ENCODE measurements around the gene SPRY2.

Gene SPRY2

GRCh38 chr13:80334597-80335260 is 6.2 kb downstream of the SPRY2 start:
- no peak for DNase-seq (ENCODE audit: low read depth)
- no peak overlapping the region for H3K4me3 ChIP-seq (ENCODE audit: low read depth, low read length)
- TF ChIP-seq, protein P1, sequence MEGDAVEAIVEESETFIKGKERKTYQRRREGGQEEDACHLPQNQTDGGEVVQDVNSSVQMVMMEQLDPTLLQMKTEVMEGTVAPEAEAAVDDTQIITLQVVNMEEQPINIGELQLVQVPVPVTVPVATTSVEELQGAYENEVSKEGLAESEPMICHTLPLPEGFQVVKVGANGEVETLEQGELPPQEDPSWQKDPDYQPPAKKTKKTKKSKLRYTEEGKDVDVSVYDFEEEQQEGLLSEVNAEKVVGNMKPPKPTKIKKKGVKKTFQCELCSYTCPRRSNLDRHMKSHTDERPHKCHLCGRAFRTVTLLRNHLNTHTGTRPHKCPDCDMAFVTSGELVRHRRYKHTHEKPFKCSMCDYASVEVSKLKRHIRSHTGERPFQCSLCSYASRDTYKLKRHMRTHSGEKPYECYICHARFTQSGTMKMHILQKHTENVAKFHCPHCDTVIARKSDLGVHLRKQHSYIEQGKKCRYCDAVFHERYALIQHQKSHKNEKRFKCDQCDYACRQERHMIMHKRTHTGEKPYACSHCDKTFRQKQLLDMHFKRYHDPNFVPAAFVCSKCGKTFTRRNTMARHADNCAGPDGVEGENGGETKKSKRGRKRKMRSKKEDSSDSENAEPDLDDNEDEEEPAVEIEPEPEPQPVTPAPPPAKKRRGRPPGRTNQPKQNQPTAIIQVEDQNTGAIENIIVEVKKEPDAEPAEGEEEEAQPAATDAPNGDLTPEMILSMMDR (IDR thresholded peaks at IDR 0.05; ENCODE audit: low read depth, low read length, missing control alignments), result no peak

DNA sequence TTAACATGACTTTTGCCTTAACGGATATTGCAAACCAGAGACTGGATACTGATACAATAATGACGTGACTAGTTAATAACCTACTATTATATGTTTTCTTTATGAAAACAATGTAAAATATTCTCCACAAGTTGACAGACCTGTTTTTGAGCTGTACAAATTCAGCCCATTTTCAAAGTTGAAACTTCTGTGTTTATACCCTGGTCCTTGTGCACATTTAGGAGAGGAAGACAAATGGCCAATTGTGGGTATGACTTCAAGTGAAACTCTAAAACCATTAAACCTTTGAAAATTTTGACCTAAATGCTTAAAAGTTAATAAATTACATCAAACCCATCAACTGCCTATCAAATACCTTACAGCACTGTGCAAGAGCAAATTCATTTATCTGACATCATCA is 8.9 kb downstream of the SPRY2 start:
- no peak overlapping the region for H3K4me3 ChIP-seq (ENCODE audit: low read depth, low read length)
- DNase-seq (ENCODE audit: low read depth), result no peak
- TF ChIP-seq, protein P1 (IDR thresholded peaks at IDR 0.05; ENCODE audit: low read depth, low read length, missing control alignments), result no peak

- no peak for DNase-seq (ENCODE audit: low read depth)
- no peak overlapping the region for H3K4me3 ChIP-seq (ENCODE audit: low read depth, low read length)
- TF ChIP-seq, protein P1 (IDR thresholded peaks at IDR 0.05; ENCODE audit: low read depth, low read length, missing control alignments), result no peak
Measured at GRCh38 chr13:80329250-80329649, 11.7 kb downstream of the SPRY2 start.

- no peak overlapping the region for H3K4me3 ChIP-seq (ENCODE audit: low read depth, low read length)
- TF ChIP-seq, protein P1 (IDR thresholded peaks at IDR 0.05; ENCODE audit: low read depth, low read length, missing control alignments), result no peak
- no peak for DNase-seq (ENCODE audit: low read depth)
Measured at GRCh38 chr13:80319004-80319403, 21.9 kb downstream of the SPRY2 start.

DNA sequence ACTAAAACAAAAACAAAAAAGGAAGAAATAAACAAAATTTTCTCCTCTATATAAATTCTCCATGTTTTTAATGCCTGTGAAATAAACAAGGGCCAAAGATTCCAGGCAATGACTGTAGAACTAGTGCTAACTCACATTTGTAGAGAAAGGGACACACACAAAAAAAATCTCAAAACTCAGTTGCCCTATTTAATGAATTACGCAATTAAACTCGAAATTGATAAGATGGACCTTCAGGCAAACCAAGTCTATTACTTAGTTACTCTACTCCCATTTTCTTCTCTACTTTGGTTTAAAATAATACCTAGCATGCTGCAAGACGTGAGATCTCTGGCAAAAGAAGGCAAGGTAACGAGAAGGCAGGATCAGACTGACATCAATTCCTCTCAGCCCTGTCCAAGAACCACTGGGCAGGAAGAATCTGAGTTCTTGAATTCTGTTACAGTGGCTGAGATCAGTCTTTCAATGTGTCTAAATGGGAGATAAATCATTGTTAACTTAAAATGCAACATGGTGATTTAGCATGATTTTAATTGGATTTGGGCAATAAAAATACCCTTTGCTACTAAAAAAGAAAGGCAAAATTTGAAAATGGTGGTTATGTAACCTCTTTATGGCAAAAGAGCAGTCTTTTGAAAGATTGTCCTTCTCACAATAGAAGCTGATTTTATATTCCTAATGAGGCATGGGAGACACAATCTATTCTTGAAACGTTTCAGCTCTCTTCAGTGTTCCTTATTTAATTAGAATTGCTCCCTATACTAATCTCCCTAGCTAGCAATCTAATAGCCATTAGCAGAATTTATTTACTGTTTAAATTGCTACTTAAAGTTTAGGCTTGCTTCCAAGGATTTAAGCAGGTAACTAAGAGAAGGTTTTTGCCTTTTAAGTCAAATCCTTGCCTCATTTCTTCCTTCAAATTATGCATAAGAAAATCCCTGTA is 25.9 kb downstream of the SPRY2 start:
- no peak for DNase-seq (ENCODE audit: low read depth)

GRCh38 chr13:80313668-80314256 is 27.2 kb downstream of the SPRY2 start:
- H3K4me3 ChIP-seq (ENCODE audit: low read depth, low read length), result no peak overlapping the region
- TF ChIP-seq, protein P1 (IDR thresholded peaks at IDR 0.05; ENCODE audit: low read depth, low read length, missing control alignments), result no peak
- DNase-seq (ENCODE audit: low read depth), result no peak

More for the DNA sequence above, 25.9 kb downstream of the SPRY2 start:
- TF ChIP-seq, protein P1 (IDR thresholded peaks at IDR 0.05; ENCODE audit: low read depth, low read length, missing control alignments), result no peak
- no peak overlapping the region for H3K4me3 ChIP-seq (ENCODE audit: low read depth, low read length)
